ENCODE results near the gene RXRA.

DNA sequence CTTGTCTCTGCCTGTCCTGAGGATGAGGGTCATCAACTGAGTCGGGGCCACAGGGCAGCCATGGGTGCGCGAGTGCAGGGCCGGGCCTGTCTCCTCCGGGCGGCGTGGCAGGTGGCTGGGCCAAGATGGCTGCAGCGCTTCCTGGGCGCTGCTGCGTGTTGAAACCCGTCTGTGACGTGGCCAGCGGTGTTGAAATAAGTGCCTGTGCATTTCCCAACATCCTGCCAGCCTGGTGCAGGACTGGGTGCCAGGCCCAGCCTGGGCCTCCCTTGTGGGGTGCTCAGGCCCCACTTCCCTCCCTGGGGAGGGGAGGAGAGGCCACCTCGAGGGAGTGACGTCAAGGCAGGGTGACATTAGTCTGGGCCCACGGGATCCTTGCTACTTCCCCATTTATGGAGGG, 45.5 kb downstream of the RXRA start:
- TF ChIP-seq, protein P1, sequence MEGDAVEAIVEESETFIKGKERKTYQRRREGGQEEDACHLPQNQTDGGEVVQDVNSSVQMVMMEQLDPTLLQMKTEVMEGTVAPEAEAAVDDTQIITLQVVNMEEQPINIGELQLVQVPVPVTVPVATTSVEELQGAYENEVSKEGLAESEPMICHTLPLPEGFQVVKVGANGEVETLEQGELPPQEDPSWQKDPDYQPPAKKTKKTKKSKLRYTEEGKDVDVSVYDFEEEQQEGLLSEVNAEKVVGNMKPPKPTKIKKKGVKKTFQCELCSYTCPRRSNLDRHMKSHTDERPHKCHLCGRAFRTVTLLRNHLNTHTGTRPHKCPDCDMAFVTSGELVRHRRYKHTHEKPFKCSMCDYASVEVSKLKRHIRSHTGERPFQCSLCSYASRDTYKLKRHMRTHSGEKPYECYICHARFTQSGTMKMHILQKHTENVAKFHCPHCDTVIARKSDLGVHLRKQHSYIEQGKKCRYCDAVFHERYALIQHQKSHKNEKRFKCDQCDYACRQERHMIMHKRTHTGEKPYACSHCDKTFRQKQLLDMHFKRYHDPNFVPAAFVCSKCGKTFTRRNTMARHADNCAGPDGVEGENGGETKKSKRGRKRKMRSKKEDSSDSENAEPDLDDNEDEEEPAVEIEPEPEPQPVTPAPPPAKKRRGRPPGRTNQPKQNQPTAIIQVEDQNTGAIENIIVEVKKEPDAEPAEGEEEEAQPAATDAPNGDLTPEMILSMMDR (IDR thresholded peaks at IDR 0.05) = no peak
- TF ChIP-seq POLR2A (IDR thresholded peaks at IDR 0.05) = no peak

Data from thyroid gland (tissue), 4 donors.